Renal cortical epithelial cell (primary cell): ENCODE measurements around the gene FLOT1. TPM values are rescaled to one million over a fixed set of nuclear protein-coding genes. Genes with fewer than 3 reads are reported as not detected.
"Not testable (repeated sequence)": the region's sequence is repeated elsewhere in the genome, so short reads cannot be mapped to it uniquely, and the experiment has no call there.

Source experiments
- DNase-seq: peaks from one replicate; pipeline ENCODE4 v3.0.0-alpha.2; 2011; ENCODE audit warnings: low read depth
- total RNA-seq: library from RNA; depleted of rRNA; stranded (reverse); fragments of >200 nt; gene quantifications from 2 replicates; pipeline ENCODE4 v1.2.3, GENCODE V29; 2014

FLOT1 gene
- total RNA-seq, 1 donor from 2014 or later = 100 TPM

GRCh38 chr6:30747300-30747687 is 4.8 kb upstream of the FLOT1 start:
- peak; percentile 60 for DNase-seq

- DNase-seq = peak; percentile 91
Measured at GRCh38 chr6:30744054-30744805, 1.7 kb upstream of the FLOT1 start, which contains the start of gene IER3. Gene IER3, minus strand, starts transcription at chr6:30744547. Its CDS starts 29 bp downstream, at chr6:30744518.

- no peak for DNase-seq
Measured at GRCh38 chr6:30743099-30744053, 889 bp upstream of the FLOT1 start.

- DNase-seq = no peak
Measured at GRCh38 chr6:30741789-30742315, 635 bp downstream of the FLOT1 start.

GRCh38 chr6:30741063-30741779 is 1.3 kb downstream of the FLOT1 start:
- DNase-seq = no peak

- DNase-seq = no peak
Measured at GRCh38 chr6:30740540-30740870, 2.0 kb downstream of the FLOT1 start.

- DNase-seq = no peak
Measured at GRCh38 chr6:30738532-30738931, 4.0 kb downstream of the FLOT1 start.

GRCh38 chr6:30735668-30736314 is 6.7 kb downstream of the FLOT1 start:
- no peak for DNase-seq

GRCh38 chr6:30732237-30732943 is 10.1 kb downstream of the FLOT1 start:
- DNase-seq = no peak

- DNase-seq = peak; percentile 78
Measured at GRCh38 chr6:30730601-30731435, 11.7 kb downstream of the FLOT1 start.

GRCh38 chr6:30727920-30728553 is 14.4 kb downstream of the FLOT1 start:
- DNase-seq = no peak

GRCh38 chr6:30726506-30727413 is 15.7 kb downstream of the FLOT1 start:
- no peak for DNase-seq

GRCh38 chr6:30725713-30726505 is 16.6 kb downstream of the FLOT1 start:
- DNase-seq = no peak

GRCh38 chr6:30724906-30725667 is 17.4 kb downstream of the FLOT1 start:
- DNase-seq = no peak

- DNase-seq = not testable (repeated sequence)
Measured at GRCh38 chr6:30723843-30724741, 18.4 kb downstream of the FLOT1 start.
